ENCODE results near the gene MTCL1. TPM values are rescaled to one million over a fixed set of nuclear protein-coding genes. Genes with fewer than 3 reads are reported as not detected.

Gene MTCL1
- total and polyA plus RNA-seq, 2 of the 8 experiments (the other 6 are each of a cell fraction or from before 2014, with no cell fraction given), result 16.6 to 60.8 TPM

GRCh38 chr18:8849696-8850095, 144.3 kb downstream of the MTCL1 start:
- no peak overlapping the region for H3K18ac ChIP-seq (ENCODE audit: extremely low read depth, low read length)
- H3K4ac ChIP-seq (replicated peaks; ENCODE audit: insufficient read length, low read depth, low read length), result no peak overlapping the region
- no peak for DNase-seq (ENCODE audit: low read depth in 1 of 2, low spot score in 2 of 2)
- no peaks in the 10 kb centered on the region for H3K9me3 ChIP-seq (ENCODE audit: insufficient read depth in 2 of 2, low read depth in 1 of 2, low read length in 1 of 2)
- WGBS, 2 experiments (ENCODE audit: extremely low coverage in 1 of 2, insufficient coverage in 1 of 2, insufficient read length in 1 of 2, insufficient replicate concordance in 2 of 2, low coverage in 1 of 2, low lambda C conversion rate in 2 of 2, missing lambda C conversion rate in 1 of 2), result 91% methylated on average over 2 of the region's 2 CpGs; no CpG with 5 or more reads in 1 of the 2 experiments
- H4K8ac ChIP-seq (ENCODE audit: extremely low read depth, insufficient read depth, low read length), result no peak overlapping the region
- ChIA-PET POLR2A (ENCODE audit: partially characterized antibody) (interaction anchor here (0.6 kb wide), 1 partner anchor 205 kb away, joined by 4 read pairs; no protein-coding TSS in a partner anchor), CTCF (ENCODE audit: partially characterized antibody) (no interaction called here)
- H3K4me3 ChIP-seq (ENCODE audit: extremely low read depth in 1 of 4, insufficient read depth in 2 of 4, low read depth in 3 of 4, low read length in 4 of 4), result no peak overlapping the region
- no peak overlapping the region for H3K4me2 ChIP-seq (ENCODE audit: insufficient read depth in 1 of 2, low read depth in 2 of 2, low read length in 2 of 2)
- no peak overlapping the region for H2BK5ac ChIP-seq (ENCODE audit: low read depth, low read length)
- H3K4me1 ChIP-seq (replicated peaks in 1 of 4; ENCODE audit: control insufficient read depth in 3 of 4, insufficient read depth in 4 of 4, low read length in 3 of 4), result no peaks in the 10 kb centered on the region; a peak in 1 of 7 replicates
- no peak overlapping the region for H2AFZ ChIP-seq (ENCODE audit: low read length)
- no peaks in the 10 kb centered on the region for H4K20me1 ChIP-seq (replicated peaks in 1 of 2; ENCODE audit: control insufficient read depth in 1 of 2, insufficient read depth in 2 of 2, low read length in 2 of 2)
- no peak overlapping the region for H2BK20ac ChIP-seq (ENCODE audit: low read length)
- H2BK15ac ChIP-seq (ENCODE audit: low read length), result no peak overlapping the region
- H2AK5ac ChIP-seq (ENCODE audit: low read depth, low read length), result no peak overlapping the region
- no peak overlapping the region for H3K9ac ChIP-seq (replicated peaks in 1 of 4; ENCODE audit: extremely low read depth in 1 of 4, low read depth in 3 of 4, low read length in 3 of 4)
- no peak overlapping the region for H3K56ac ChIP-seq (replicated peaks; ENCODE audit: insufficient read length, low read depth, low read length)
- H3K79me2 ChIP-seq (ENCODE audit: control insufficient read depth in 1 of 2, insufficient read depth in 2 of 2, low read length in 2 of 2), result no peaks in the 10 kb centered on the region
- no peak overlapping the region for H2BK120ac ChIP-seq (replicated peaks; ENCODE audit: low read depth, low read length)
- H3K27ac ChIP-seq (ENCODE audit: low read depth, low read length), result no peak overlapping the region
- no peaks in the 10 kb centered on the region for H3K23me2 ChIP-seq (ENCODE audit: low read depth, low read length)
- no peak overlapping the region for H4K91ac ChIP-seq (replicated peaks; ENCODE audit: insufficient read length, low read length)
- FAIRE-seq, result no peak
- H3K27me3 ChIP-seq (replicated peaks in 1 of 4; ENCODE audit: control insufficient read depth in 3 of 4, extremely low read depth in 1 of 4, insufficient read depth in 3 of 4, low read length in 3 of 4), result no peaks in the 10 kb centered on the region
- H2BK12ac ChIP-seq (ENCODE audit: low read depth, low read length), result no peak overlapping the region
- H4K5ac ChIP-seq (ENCODE audit: insufficient read length, low read depth, low read length), result no peak overlapping the region
- H3K36me3 ChIP-seq (ENCODE audit: control insufficient read depth in 2 of 4, insufficient read depth in 4 of 4, low read length in 3 of 4), result no peaks in the 10 kb centered on the region
- H3K79me1 ChIP-seq (ENCODE audit: low read depth, low read length), result no peaks in the 10 kb centered on the region
- no peak overlapping the region for H3K14ac ChIP-seq (ENCODE audit: insufficient read length)
- no peak overlapping the region for H3K23ac ChIP-seq (ENCODE audit: insufficient read length)
- TF ChIP-seq EGR1 (IDR thresholded peaks at IDR 0.05; ENCODE audit: borderline replicate concordance, low read depth, low read length) (no peak), HDAC6 (IDR thresholded peaks at IDR 0.05; ENCODE audit: low read depth, low read length) (no peak), RFX5 (IDR thresholded peaks at IDR 0.05; ENCODE audit: borderline replicate concordance, low read depth, low read length) (no peak), JUND (IDR thresholded peaks at IDR 0.05; ENCODE audit: low read length) (no peak), SIN3A (conservative IDR thresholded peaks at IDR 0.05 in 1 of 2, IDR thresholded peaks at IDR 0.05 in 1 of 2; ENCODE audit: low read depth in 1 of 2, low read length in 2 of 2) (no peak), CHD1 (IDR thresholded peaks at IDR 0.05; ENCODE audit: low read depth, low read length) (no peak), RNF2 (IDR thresholded peaks at IDR 0.05; ENCODE audit: borderline replicate concordance, low read depth, low read length, missing control alignments, poor library complexity, severe bottlenecking) (no peak), CEBPB (IDR thresholded peaks at IDR 0.05; ENCODE audit: low read depth, low read length) (no peak), SUZ12 (IDR thresholded peaks at IDR 0.05; ENCODE audit: low read length) (no peak), TCF12 (IDR thresholded peaks at IDR 0.05; ENCODE audit: low read depth, low read length) (no peak), TAF7 (optimal IDR thresholded peaks at IDR 0.05; ENCODE audit: borderline replicate concordance, low read depth, low read length) (no peak)
- TF ChIP-seq, protein P1, sequence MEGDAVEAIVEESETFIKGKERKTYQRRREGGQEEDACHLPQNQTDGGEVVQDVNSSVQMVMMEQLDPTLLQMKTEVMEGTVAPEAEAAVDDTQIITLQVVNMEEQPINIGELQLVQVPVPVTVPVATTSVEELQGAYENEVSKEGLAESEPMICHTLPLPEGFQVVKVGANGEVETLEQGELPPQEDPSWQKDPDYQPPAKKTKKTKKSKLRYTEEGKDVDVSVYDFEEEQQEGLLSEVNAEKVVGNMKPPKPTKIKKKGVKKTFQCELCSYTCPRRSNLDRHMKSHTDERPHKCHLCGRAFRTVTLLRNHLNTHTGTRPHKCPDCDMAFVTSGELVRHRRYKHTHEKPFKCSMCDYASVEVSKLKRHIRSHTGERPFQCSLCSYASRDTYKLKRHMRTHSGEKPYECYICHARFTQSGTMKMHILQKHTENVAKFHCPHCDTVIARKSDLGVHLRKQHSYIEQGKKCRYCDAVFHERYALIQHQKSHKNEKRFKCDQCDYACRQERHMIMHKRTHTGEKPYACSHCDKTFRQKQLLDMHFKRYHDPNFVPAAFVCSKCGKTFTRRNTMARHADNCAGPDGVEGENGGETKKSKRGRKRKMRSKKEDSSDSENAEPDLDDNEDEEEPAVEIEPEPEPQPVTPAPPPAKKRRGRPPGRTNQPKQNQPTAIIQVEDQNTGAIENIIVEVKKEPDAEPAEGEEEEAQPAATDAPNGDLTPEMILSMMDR (IDR thresholded peaks at IDR 0.05; ENCODE audit: control extremely low read depth in 1 of 3, insufficient read depth in 1 of 3, low read depth in 1 of 3, low read length in 3 of 3), result no peak
